Gastroesophageal sphincter (tissue), 3 donors: Measurements from ENCODE around the gene HGFAC.

Experiments used
- CTCF ChIP-seq, 4 experiments: fragments of 200-600 bp in 2 of 4; fragments of 450-650 bp in 2 of 4; sonication (generic) in 1 of 4; IDR thresholded peaks; one replicate each; pipeline ENCODE4 v1.5.1; 2017 to 2019; ENCODE audit warnings: antibody characterized with exemption in 4 of 4, mild to moderate bottlenecking in 2 of 4, moderate library complexity in 2 of 4
- EP300 ChIP-seq: sonication (generic); formaldehyde crosslinking; IDR thresholded peaks from one replicate; pipeline ENCODE4 v1.6.1; 2017; ENCODE audit warnings: antibody characterized with exemption, mild to moderate bottlenecking
- POLR2AphosphoS5 ChIP-seq: sonication (generic); formaldehyde crosslinking; IDR thresholded peaks from one replicate; pipeline ENCODE4 v1.6.1; 2017; ENCODE audit warnings: antibody characterized with exemption

GRCh38 chr4:3473181-3473950 is 31.6 kb downstream of the HGFAC start:
- TF ChIP-seq CTCF (IDR thresholded peaks at IDR 0.05) = no peak
- no peak for TF ChIP-seq POLR2AphosphoS5
- no peak for TF ChIP-seq EP300
